Activated naive CD8-positive, alpha-beta T cell treated with anti-CD3 and anti-CD28 coated beads, Interleukin-2, amount 10 ng/mL, durations not matched to agents 7 days and 5 days (primary cell): ENCODE measurements around the gene SHB. TPM values are rescaled to one million over a fixed set of nuclear protein-coding genes. Genes with fewer than 3 reads are reported as not detected.
A peak's percentile ranks its signal among the peaks of the same experiment; 100 is the strongest.
"Not testable (repeated sequence)": the region's sequence is repeated elsewhere in the genome, so short reads cannot be mapped to it uniquely, and the experiment has no call there.

Experiments used
- ATAC-seq: fragments of 150-1000 bp; cut with Tn5 transposase; one replicate; pipeline ENCODE4 v1.10.0; 2021; ENCODE audit warnings: low read depth, moderate library complexity
- POLR2A ChIA-PET: fragments of 350-600 bp; sonication (Branson Sonifier 250); formaldehyde crosslinking; loops from one replicate; lab custom pipeline; 2021; ENCODE audit warnings: antibody characterized with exemption; lab: Charles Lee
- DNase-seq: peaks from one replicate; pipeline ENCODE4 v3.0.0; 2021
- H3K27ac Mint-ChIP-seq: one replicate; pipeline ENCODE4 v1.8.0; 2022; ENCODE audit warnings: mild to moderate bottlenecking, mixed read lengths
- H3K27me3 Mint-ChIP-seq: one replicate; pipeline ENCODE4 v1.8.0; 2022; ENCODE audit warnings: mild to moderate bottlenecking, moderate library complexity, mixed read lengths
- H3K36me3 Mint-ChIP-seq: one replicate; pipeline ENCODE4 v1.8.0; 2021; ENCODE audit warnings: mild to moderate bottlenecking, mixed read lengths
- H3K4me1 Mint-ChIP-seq: one replicate; pipeline ENCODE4 v1.8.0; 2021; ENCODE audit warnings: mixed read lengths
- H3K4me3 Mint-ChIP-seq: one replicate; pipeline ENCODE4 v1.8.0; 2022; ENCODE audit warnings: mild to moderate bottlenecking, moderate library complexity, mixed read lengths
- H3K9me3 Mint-ChIP-seq: one replicate; pipeline ENCODE4 v1.8.0; 2021; ENCODE audit warnings: mixed read lengths
- total RNA-seq, 2 experiments: library from RNA; stranded (reverse); gene quantifications; one replicate each; pipeline ENCODE4 v1.2.3, GENCODE V29; 2021

The SHB gene
- total RNA-seq, 2 experiments from 2014 or later = 0.78 to 1.1 TPM

- H3K27ac Mint-ChIP-seq = peak overlapping the region; percentile 84
- no peaks in the 10 kb centered on the region for H3K9me3 Mint-ChIP-seq
- H3K4me1 Mint-ChIP-seq = peaks cover 21% of the 10 kb centered on the region
- ATAC-seq (peak; percentile 12), DNase-seq (no peak)
- H3K4me3 Mint-ChIP-seq = peak overlapping the region; percentile 90
- peaks cover 2% of the 10 kb centered on the region for H3K36me3 Mint-ChIP-seq
- POLR2A ChIA-PET = interaction anchor here (0.7 to 2.8 kb wide), 4 partner anchors 22 to 437 kb away, joined by 3 to 12 read pairs (median 7); partner anchors contain the start of genes DCAF10 and EXOSC3
- H3K27me3 Mint-ChIP-seq = peaks cover 6% of the 10 kb centered on the region
These were observed 166.0 kb downstream of the SHB start for GRCh38 chr9:37902796-37903646.

- H3K36me3 Mint-ChIP-seq = peaks cover 2% of the 10 kb centered on the region
- no peak overlapping the region for H3K27ac Mint-ChIP-seq
- peaks cover 4% of the 10 kb centered on the region for H3K27me3 Mint-ChIP-seq
- no peak for ATAC-seq
- peak overlapping the region; percentile 45 for H3K4me3 Mint-ChIP-seq
- POLR2A ChIA-PET = interaction anchor here (2.8 kb wide), 1 partner anchor 101 kb away, joined by 10 read pairs; the partner anchor contains the start of gene DCAF10
- H3K4me1 Mint-ChIP-seq = peaks cover 22% of the 10 kb centered on the region
- no peaks in the 10 kb centered on the region for H3K9me3 Mint-ChIP-seq
- DNase-seq = no peak
These were observed 166.9 kb downstream of the SHB start for GRCh38 chr9:37902131-37902530.

DNA sequence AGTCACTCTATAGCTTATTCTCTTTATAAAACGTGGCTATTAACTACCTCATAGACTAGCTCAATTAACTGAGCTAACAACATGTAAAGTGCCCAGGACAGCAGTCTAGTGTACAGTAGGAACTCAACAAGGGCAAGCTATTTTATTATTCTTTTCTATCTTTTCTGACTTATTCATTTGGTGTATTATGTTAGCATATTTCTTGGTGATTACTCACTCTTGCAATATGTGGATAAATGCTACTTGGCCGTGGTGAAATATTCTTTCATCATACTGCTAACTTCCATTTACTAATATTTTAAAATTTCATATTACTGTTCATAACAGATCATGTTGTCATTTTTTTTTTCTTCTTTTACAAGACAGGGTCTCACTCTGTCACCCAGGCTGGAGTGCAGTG is 170.0 kb downstream of the SHB start:
- DNase-seq (no peak), ATAC-seq (no peak)
- peaks cover 19% of the 10 kb centered on the region for H3K36me3 Mint-ChIP-seq
- no peak overlapping the region for H3K27ac Mint-ChIP-seq
- peaks cover 14% of the 10 kb centered on the region for H3K4me1 Mint-ChIP-seq
- no peak overlapping the region for H3K4me3 Mint-ChIP-seq
- POLR2A ChIA-PET = interaction anchor here (0.7 to 1.1 kb wide), 2 partner anchors 114 to 221 kb away, joined by 3 read pairs; partner anchors contain the start of gene EXOSC3
- no peaks in the 10 kb centered on the region for H3K9me3 Mint-ChIP-seq
- no peaks in the 10 kb centered on the region for H3K27me3 Mint-ChIP-seq

DNA sequence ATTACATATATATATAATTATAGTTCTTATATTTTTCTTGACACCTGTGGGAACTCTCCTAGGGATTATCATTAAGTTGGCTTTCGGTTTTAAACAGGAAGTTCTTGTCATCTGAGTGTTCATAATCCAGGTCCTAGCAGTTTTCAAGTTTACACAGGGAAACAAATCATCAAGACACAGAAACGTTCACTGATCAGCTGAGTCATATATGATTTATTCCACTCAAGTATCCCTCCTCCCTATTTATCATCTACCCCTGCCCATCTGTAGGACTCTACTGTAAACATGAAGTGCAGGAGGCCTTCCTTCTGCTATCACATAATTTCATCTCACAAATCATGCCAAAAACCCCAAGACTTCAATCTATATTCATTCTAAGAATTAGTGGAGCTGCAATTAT is 171.4 kb downstream of the SHB start:
- no peak overlapping the region for H3K4me3 Mint-ChIP-seq
- no peaks in the 10 kb centered on the region for H3K9me3 Mint-ChIP-seq

DNA sequence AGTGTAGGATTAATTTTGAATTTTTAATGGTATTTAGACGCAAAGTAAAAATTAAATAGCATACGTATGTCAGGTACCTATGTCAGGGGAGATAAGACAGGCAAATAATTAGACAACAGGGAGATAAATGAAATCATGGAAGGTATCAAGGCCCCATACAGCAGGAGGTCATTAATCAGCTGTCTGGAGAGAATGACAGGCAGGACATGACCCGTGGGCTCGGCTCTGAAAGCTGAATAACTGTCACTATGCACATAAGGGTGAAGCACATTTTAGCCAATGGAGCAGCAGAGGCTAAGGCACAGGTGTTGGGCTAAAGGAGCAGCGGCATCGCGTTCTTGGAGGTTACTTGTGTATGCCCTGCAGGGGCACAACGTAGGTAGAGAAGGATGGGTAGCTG is 177.0 kb downstream of the SHB start:
- no peak for DNase-seq
- POLR2A ChIA-PET = no interaction called here
- no peaks in the 10 kb centered on the region for H3K27me3 Mint-ChIP-seq
- peaks cover 1% of the 10 kb centered on the region for H3K4me1 Mint-ChIP-seq
- peaks cover 53% of the 10 kb centered on the region for H3K36me3 Mint-ChIP-seq
- ATAC-seq = no peak
- no peak overlapping the region for H3K4me3 Mint-ChIP-seq
- no peaks in the 10 kb centered on the region for H3K9me3 Mint-ChIP-seq
- H3K27ac Mint-ChIP-seq = no peak overlapping the region

More for the DNA sequence above, 171.4 kb downstream of the SHB start:
- H3K27ac Mint-ChIP-seq = no peak overlapping the region
- ATAC-seq (no peak), DNase-seq (no peak)
- no peaks in the 10 kb centered on the region for H3K27me3 Mint-ChIP-seq
- POLR2A ChIA-PET = interaction anchor here (0.7 to 1.1 kb wide), 2 partner anchors 113 to 153 kb away, joined by 3 read pairs; partner anchors contain the start of gene EXOSC3
- H3K36me3 Mint-ChIP-seq = peaks cover 33% of the 10 kb centered on the region
- peaks cover 9% of the 10 kb centered on the region for H3K4me1 Mint-ChIP-seq

- H3K27ac Mint-ChIP-seq, DNase-seq, H3K9me3 Mint-ChIP-seq, H3K27me3 Mint-ChIP-seq, H3K4me1 Mint-ChIP-seq, POLR2A ChIA-PET, ATAC-seq, H3K4me3 Mint-ChIP-seq: not testable (repeated sequence)
- peaks cover 54% of the 10 kb centered on the region for H3K36me3 Mint-ChIP-seq
These were observed 178.0 kb downstream of the SHB start for GRCh38 chr9:37891042-37891441.

- Mint-ChIP-seq H3K36me3 (peaks cover 45% of the 10 kb centered on the region), H3K4me1 (peaks cover 8% of the 10 kb centered on the region), H3K9me3 (no peaks in the 10 kb centered on the region), H3K4me3 (no peak overlapping the region), H3K27ac (no peak overlapping the region), H3K27me3 (no peaks in the 10 kb centered on the region)
- ATAC-seq (no peak), DNase-seq (no peak)
- POLR2A ChIA-PET = no interaction called here
These were observed 179.5 kb downstream of the SHB start for GRCh38 chr9:37889536-37889935.

GRCh38 chr9:37887977-37888583 is 180.9 kb downstream of the SHB start:
- H3K27ac Mint-ChIP-seq, H3K4me1 Mint-ChIP-seq, H3K9me3 Mint-ChIP-seq, H3K4me3 Mint-ChIP-seq, DNase-seq, POLR2A ChIA-PET, H3K27me3 Mint-ChIP-seq, ATAC-seq: not testable (repeated sequence)
- H3K36me3 Mint-ChIP-seq = peaks cover 35% of the 10 kb centered on the region

DNA sequence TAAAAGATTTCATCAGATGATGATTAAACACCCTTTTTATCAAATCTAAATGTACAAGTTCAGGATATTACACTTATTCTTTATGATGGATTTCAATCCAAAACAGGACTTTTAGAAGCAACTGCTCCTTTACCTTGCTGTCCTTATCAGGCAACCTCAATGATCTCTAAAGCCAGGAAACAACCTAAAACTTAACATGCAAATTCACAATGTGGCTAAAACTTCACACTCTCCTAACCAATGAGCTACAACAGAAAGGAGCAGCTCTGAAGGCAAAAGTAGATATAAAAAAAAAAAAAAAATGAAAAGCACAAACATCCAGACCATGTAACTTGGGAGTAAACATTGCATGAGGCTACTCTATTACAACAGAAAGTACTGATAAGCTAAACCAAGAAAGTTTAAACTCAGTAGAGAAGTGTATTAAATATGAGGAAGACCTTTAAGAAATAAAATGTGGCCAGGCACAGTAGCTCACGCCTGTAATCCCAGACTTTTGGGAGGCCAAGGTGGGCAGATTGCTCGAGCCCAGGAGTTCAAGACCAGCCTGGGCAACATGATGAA is 188.0 kb downstream of the SHB start:
- H3K4me3 Mint-ChIP-seq = no peak overlapping the region
- H3K27me3 Mint-ChIP-seq = no peaks in the 10 kb centered on the region
- peaks cover 8% of the 10 kb centered on the region for H3K4me1 Mint-ChIP-seq
- no peak overlapping the region for H3K27ac Mint-ChIP-seq
- H3K9me3 Mint-ChIP-seq = no peaks in the 10 kb centered on the region
- DNase-seq (no peak), ATAC-seq (no peak)
- POLR2A ChIA-PET = interaction anchor here (1.0 kb wide), 1 partner anchor 22 kb away, joined by 3 read pairs; no protein-coding TSS in a partner anchor
- H3K36me3 Mint-ChIP-seq = peaks cover 20% of the 10 kb centered on the region

GRCh38 chr9:37876376-37876775 is 192.7 kb downstream of the SHB start:
- ATAC-seq (no peak), DNase-seq (no peak)
- H3K27me3 Mint-ChIP-seq = no peaks in the 10 kb centered on the region
- no peak overlapping the region for H3K27ac Mint-ChIP-seq
- POLR2A ChIA-PET = no interaction called here
- no peaks in the 10 kb centered on the region for H3K4me1 Mint-ChIP-seq
- no peaks in the 10 kb centered on the region for H3K9me3 Mint-ChIP-seq
- H3K36me3 Mint-ChIP-seq = peaks cover 21% of the 10 kb centered on the region
- no peak overlapping the region for H3K4me3 Mint-ChIP-seq

- POLR2A ChIA-PET = no interaction called here
- ATAC-seq (no peak), DNase-seq (no peak)
- H3K27ac Mint-ChIP-seq = no peak overlapping the region
- H3K9me3 Mint-ChIP-seq = no peaks in the 10 kb centered on the region
- H3K27me3 Mint-ChIP-seq = no peaks in the 10 kb centered on the region
- H3K4me3 Mint-ChIP-seq = no peak overlapping the region
- H3K4me1 Mint-ChIP-seq = no peaks in the 10 kb centered on the region
- peaks cover 17% of the 10 kb centered on the region for H3K36me3 Mint-ChIP-seq
These were observed 195.1 kb downstream of the SHB start for GRCh38 chr9:37873955-37874354.

DNA sequence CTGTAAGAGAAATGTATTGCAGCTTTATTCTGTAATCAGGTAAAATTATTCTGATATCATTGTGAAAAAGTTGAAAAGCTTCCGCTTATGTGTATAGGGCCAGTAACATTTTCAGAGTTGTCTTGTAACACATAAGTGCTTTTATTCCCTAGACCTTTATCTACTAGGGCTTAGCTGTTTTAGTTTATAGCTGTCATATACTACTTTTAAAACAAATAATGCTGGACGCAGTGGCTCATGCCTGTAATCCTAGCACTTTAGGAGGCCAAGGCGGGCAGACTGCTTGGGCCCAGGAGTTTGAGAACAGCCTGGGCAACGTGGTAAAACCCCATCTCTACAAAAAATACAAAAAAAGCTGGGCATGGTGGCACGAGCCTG is 198.2 kb downstream of the SHB start:
- no peak for DNase-seq
- POLR2A ChIA-PET = no interaction called here
- ATAC-seq = no peak
- Mint-ChIP-seq H3K4me3 (no peak overlapping the region), H3K4me1 (no peaks in the 10 kb centered on the region), H3K9me3 (no peaks in the 10 kb centered on the region), H3K36me3 (peaks cover 7% of the 10 kb centered on the region), H3K27ac (no peak overlapping the region), H3K27me3 (no peaks in the 10 kb centered on the region)

- no peaks in the 10 kb centered on the region for H3K9me3 Mint-ChIP-seq
- POLR2A ChIA-PET = no interaction called here
- H3K4me3 Mint-ChIP-seq = no peak overlapping the region
- DNase-seq (no peak), ATAC-seq (no peak)
- H3K4me1 Mint-ChIP-seq = no peaks in the 10 kb centered on the region
- peaks cover 4% of the 10 kb centered on the region for H3K36me3 Mint-ChIP-seq
- H3K27me3 Mint-ChIP-seq = no peaks in the 10 kb centered on the region
- no peak overlapping the region for H3K27ac Mint-ChIP-seq
These were observed 198.8 kb downstream of the SHB start for GRCh38 chr9:37870081-37870798.
